Adrenal gland (tissue), 12 donors: ENCODE measurements around the gene SSC5D. TPM values are rescaled to one million over a fixed set of nuclear protein-coding genes. Genes with fewer than 3 reads are reported as not detected.

Experiments used
- DNase-seq, 7 donors: peaks; one replicate each; pipeline ENCODE4 v3.0.0-alpha.2; 2019 to 2020
- H3K27ac ChIP-seq, 5 donors: fragments of 200-600 bp; sonication (generic) in 4 of 5; 1 replicate in 3 of 5; 2 replicates in 2 of 5; pipeline versions ENCODE4 v1.5.1 to v1.8.0; 2016 to 2020; ENCODE audit warnings: mild to moderate bottlenecking in 1 of 5
- H3K27me3 ChIP-seq: fragments of 200-600 bp; 2 replicates; pipeline ENCODE4 v1.8.0; 2021
- H3K36me3 ChIP-seq, 2 donors: fragments of 200-600 bp; replicated peaks in 1 of 2; 1 replicate in 1 of 2; 2 replicates in 1 of 2; pipeline versions ENCODE4 v1.5.1 to v1.8.0; 2018 to 2022
- H3K4me1 ChIP-seq, 2 donors: fragments of 200-600 bp; replicated peaks in 1 of 2; 1 replicate in 1 of 2; 2 replicates in 1 of 2; pipeline versions ENCODE4 v1.5.1 to v1.8.0; 2018 to 2021
- H3K4me3 ChIP-seq, 4 donors: fragments of 200-600 bp; sonication (generic) in 3 of 4; one replicate each; pipeline ENCODE4 v1.5.1; 2016 to 2018
- H3K9me3 ChIP-seq, 3 donors: fragments of 200-600 bp; sonication (generic) in 1 of 3; replicated peaks in 1 of 3; 1 replicate in 2 of 3; 2 replicates in 1 of 3; pipeline versions ENCODE4 v1.5.1 to v1.8.0; 2016 to 2021
- POLR2A ChIP-seq, 2 donors: fragments of 450-650 bp; IDR thresholded peaks; one replicate each; pipeline ENCODE4 v1.6.1; 2017; ENCODE audit warnings: antibody characterized with exemption in 2 of 2, mild to moderate bottlenecking in 2 of 2, moderate library complexity in 1 of 2
- WGBS, 4 donors: extraction: QIAGEN DNeasy Blood & Tissue Kit in 2 of 4; methylation state at CpG; one replicate each; pipeline versions ENCODE4 v1.1.5 to v1.1.7; 2013 to 2017; 5-methylcytosine and 5-hydroxymethylcytosine counted together
- intact Hi-C, 2 donors: fragments of 100-400 bp; cut with DNase I; formaldehyde crosslinking; loops; one replicate each; pipeline versions ENCODE4 v1.14.1 to v1.15.0; 2022 to 2023
- polyA plus RNA-seq, 3 donors: library from polyadenylated mRNA; stranded (reverse); fragments of 200-250 nt in 2 of 3; fragments of 350-450 nt in 1 of 3; fragmentation: Illumina TruSeq in 1 of 3; extraction: RNeasy Lipid Tissue Mini Kit (QIAGEN cat#74804) in 1 of 3; gene quantifications; one replicate each; pipeline ENCODE4 v1.2.3, GENCODE V29; 2013 to 2014
- total RNA-seq, 9 donors: library from RNA; depleted of rRNA in 4 of 9; stranded (reverse); fragments of >200 nt in 4 of 9; fragments of 120-200 nt in 1 of 9; fragmentation: NEBNext Ultra II Directional in 1 of 9; extraction: Animal tissue kit (Norgen Biotek cat#: 25700) in 1 of 9; gene quantifications; one replicate each; pipeline versions ENCODE4 v1.1.0 to v1.2.4, GENCODE V29; 2013 to 2023
- TF ChIP-seq, protein P1 (sequence below), 6 experiments: fragments of 450-650 bp in 4 of 6; fragments of 200-600 bp in 2 of 6; sonication (generic) in 1 of 6; IDR thresholded peaks; 1 replicate in 5 of 6; 2 replicates in 1 of 6; pipeline versions ENCODE4 v1.5.1 to v1.8.0; 2016 to 2021; ENCODE audit warnings: antibody characterized with exemption in 6 of 6, mild to moderate bottlenecking in 2 of 6, moderate library complexity in 1 of 6
- donor health status: healthy with polysubstance abuse.
- donor health status: Bipolar disorder and iron deficiency.
- donor health status: DM: yes; HTN: yes; CAD: no.
- donor health status: DM: no; HTN: no; CAD: no.
- donor health status: DM: no; HTN: no; CAD: no.
- donor health status: DM: yes; HTN: yes; CAD: no.

SSC5D gene
- total and polyA plus RNA-seq, 12 donors: 0.33 to 10.0 (median 4.4) TPM

DNA sequence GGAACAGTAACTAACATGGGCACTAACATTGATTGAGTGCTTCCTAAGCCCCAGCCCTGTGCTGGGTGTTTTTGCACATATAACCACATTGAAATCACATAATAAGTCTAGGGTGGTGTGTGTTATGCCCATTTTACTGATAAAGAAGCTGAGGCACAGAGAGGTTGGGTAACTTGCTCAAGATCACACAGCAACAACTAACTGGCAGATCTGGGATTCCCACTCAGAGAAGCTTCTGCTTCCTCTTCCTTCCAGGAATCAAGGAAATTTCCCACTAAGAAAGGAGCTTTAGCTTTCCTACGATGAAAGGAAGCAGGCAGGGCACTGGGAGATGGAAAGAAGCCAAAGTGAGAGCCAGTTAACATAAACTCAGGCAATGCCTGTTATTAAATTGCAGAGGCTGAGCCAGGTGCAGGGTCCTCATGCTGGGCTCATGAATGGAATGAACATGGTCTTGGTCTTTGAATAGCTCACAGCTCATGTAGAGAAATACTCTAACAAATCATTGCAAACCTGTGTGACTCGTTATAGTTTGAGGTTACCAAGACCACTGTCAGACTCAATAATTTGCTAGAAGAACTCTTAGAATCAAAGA lies 10.1 kb downstream of the SSC5D start:
- 36 to 65% (median 40%) methylated on average over 2 of the region's 2 CpGs for WGBS, 4 donors
- Histone ChIP-seq H3K27me3 (no peaks in the 10 kb centered on the region), H3K4me3 (no peak overlapping the region), H3K36me3 (no peaks in the 10 kb centered on the region), H3K27ac (no peak overlapping the region), H3K9me3 (no peaks in the 10 kb centered on the region), H3K4me1 (no peaks in the 10 kb centered on the region)
- TF ChIP-seq, protein P1, sequence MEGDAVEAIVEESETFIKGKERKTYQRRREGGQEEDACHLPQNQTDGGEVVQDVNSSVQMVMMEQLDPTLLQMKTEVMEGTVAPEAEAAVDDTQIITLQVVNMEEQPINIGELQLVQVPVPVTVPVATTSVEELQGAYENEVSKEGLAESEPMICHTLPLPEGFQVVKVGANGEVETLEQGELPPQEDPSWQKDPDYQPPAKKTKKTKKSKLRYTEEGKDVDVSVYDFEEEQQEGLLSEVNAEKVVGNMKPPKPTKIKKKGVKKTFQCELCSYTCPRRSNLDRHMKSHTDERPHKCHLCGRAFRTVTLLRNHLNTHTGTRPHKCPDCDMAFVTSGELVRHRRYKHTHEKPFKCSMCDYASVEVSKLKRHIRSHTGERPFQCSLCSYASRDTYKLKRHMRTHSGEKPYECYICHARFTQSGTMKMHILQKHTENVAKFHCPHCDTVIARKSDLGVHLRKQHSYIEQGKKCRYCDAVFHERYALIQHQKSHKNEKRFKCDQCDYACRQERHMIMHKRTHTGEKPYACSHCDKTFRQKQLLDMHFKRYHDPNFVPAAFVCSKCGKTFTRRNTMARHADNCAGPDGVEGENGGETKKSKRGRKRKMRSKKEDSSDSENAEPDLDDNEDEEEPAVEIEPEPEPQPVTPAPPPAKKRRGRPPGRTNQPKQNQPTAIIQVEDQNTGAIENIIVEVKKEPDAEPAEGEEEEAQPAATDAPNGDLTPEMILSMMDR (IDR thresholded peaks at IDR 0.05): no peak
- no peak for TF ChIP-seq POLR2A (IDR thresholded peaks at IDR 0.05)
- intact Hi-C loops: no loop called here
- no peak for DNase-seq

DNA sequence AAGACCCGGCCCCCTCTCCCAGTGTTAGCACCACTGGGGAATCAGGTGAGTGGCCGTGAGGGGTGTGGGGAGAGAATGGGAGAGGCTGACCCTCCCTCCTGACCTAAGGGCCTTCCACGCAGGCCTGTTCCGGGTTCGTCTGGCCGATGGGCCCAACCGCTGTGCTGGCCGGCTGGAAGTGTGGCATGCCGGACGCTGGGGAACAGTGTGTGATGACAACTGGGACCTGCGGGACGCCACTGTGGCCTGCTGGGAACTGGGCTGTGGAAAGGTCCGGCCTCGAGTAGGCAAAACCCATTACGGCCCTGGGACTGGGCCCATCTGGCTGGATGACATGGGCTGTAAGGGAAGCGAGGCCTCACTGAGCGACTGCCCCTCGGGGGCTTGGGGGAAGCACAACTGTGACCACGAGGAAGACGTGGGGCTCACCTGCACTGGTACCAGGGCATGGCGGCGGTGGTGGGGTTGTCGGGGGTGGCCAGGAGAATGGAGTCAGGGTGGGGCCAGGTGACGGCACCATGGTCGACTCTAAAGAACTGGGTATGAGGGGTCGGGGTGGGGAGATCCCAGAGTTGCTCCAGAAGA lies 12.2 kb downstream of the SSC5D start:
- H3K4me3 ChIP-seq: no peak overlapping the region
- H3K9me3 ChIP-seq: no peaks in the 10 kb centered on the region
- H3K27me3 ChIP-seq: no peaks in the 10 kb centered on the region
- intact Hi-C loops: loop anchor here in 1 of 2 donors (5.0 to 10.0 kb wide), 2 partner anchors 38 to 356 kb away; partner anchors contain the start of genes C19orf85, ISOC2 and TNNT1
- H3K27ac ChIP-seq: no peak overlapping the region
- H3K36me3 ChIP-seq: no peaks in the 10 kb centered on the region
- 93 to 94% (median 94%) methylated on average over 18 to 26 of the region's 26 CpGs for WGBS, 4 donors
- no peaks in the 10 kb centered on the region for H3K4me1 ChIP-seq
- DNase-seq: no peak
- TF ChIP-seq, protein P1 (IDR thresholded peaks at IDR 0.05): no peak
- no peak for TF ChIP-seq POLR2A (IDR thresholded peaks at IDR 0.05)

DNA sequence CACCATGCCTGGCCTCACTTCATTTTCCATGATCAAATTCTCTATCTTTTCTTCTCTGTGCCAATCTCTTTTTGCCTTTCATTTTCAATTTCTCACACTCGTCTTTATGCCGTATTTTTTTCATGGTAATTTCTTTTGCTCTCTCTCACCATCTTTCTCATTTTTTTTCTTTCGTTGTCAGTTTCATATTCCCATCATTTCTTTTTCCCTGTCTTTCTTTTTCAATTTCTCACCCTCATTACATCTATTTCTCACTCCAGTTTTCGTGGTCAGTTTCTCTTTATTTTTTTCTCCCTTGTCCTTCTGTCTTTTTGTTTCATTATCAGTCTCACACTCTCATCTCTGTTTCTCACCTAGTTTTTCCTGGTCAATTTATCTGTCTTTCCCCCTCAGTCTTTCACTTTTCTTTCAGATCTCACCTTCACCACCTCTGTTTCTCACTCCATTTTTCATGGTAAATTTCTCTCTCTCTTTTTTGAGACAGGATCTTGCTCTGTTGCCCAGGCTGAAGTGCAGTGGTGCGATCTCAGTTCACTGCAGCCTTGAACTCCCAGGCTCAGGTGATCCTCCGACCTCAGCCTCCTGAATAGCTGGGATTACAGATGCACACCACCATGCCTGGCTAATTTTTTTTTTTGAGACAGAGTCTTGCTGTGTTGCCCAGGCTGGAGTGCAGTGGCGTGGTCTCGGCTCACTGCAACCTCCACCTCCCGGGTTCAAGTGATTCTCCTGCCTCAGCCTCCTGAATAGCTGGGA lies 14.1 kb downstream of the SSC5D start:
- Histone ChIP-seq H3K27ac (no peak overlapping the region), H3K4me3 (no peak overlapping the region), H3K27me3 (no peaks in the 10 kb centered on the region), H3K4me1 (no peaks in the 10 kb centered on the region), H3K9me3 (no peaks in the 10 kb centered on the region), H3K36me3 (no peaks in the 10 kb centered on the region)
- WGBS, 4 donors: 91 to 93% (median 92%) methylated on average over 9 of the region's 9 CpGs
- DNase-seq: no peak
- intact Hi-C loops: loop anchor here (2.0 to 10.0 kb wide), 3 partner anchors 36 to 358 kb away; partner anchors contain the start of genes C19orf85 (in 1 of the 2), ISOC2 (in 1 of the 2) and TNNT1 (in 1 of the 2)
- TF ChIP-seq, protein P1 (IDR thresholded peaks at IDR 0.05): no peak
- TF ChIP-seq POLR2A (IDR thresholded peaks at IDR 0.05): no peak

DNA sequence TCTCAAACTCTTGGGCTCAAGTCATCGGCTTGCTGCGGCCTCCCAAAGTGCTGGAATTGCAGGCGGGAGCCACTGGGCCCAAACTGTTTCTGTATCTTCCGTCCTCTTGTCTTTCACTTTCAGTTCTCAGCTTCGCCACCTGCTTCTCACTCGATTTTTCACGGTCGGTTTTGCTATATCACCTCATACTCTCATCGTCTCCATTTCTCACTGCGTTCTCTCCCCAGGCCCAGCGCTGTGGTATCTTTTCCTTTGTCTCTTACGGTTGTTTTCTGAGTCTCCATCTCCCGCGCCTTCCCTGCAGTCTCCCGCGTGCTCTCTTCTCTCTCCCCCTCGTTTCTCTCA lies 14.9 kb downstream of the SSC5D start:
- no peak for DNase-seq
- Histone ChIP-seq H3K4me3 (no peak overlapping the region), H3K27ac (no peak overlapping the region), H3K9me3 (no peaks in the 10 kb centered on the region), H3K4me1 (no peaks in the 10 kb centered on the region), H3K27me3 (no peaks in the 10 kb centered on the region), H3K36me3 (no peaks in the 10 kb centered on the region)
- 77 to 91% (median 88%) methylated on average over 17 of the region's 17 CpGs for WGBS, 4 donors
- TF ChIP-seq, protein P1 (IDR thresholded peaks at IDR 0.05): no peak
- TF ChIP-seq POLR2A (IDR thresholded peaks at IDR 0.05): no peak
- intact Hi-C loops: loop anchor here (2.0 to 10.0 kb wide), 3 partner anchors 36 to 358 kb away; partner anchors contain the start of genes C19orf85 (in 1 of the 2), ISOC2 (in 1 of the 2) and TNNT1 (in 1 of the 2)
